Measurements from ENCODE around the gene GDAP1L1. TPM values are rescaled to one million over a fixed set of nuclear protein-coding genes. Genes with fewer than 3 reads are reported as not detected.

Gene GDAP1L1
- total and polyA plus RNA-seq, 2 of the 4 experiments (the other 2 are of a cell fraction) = not detected

DNA sequence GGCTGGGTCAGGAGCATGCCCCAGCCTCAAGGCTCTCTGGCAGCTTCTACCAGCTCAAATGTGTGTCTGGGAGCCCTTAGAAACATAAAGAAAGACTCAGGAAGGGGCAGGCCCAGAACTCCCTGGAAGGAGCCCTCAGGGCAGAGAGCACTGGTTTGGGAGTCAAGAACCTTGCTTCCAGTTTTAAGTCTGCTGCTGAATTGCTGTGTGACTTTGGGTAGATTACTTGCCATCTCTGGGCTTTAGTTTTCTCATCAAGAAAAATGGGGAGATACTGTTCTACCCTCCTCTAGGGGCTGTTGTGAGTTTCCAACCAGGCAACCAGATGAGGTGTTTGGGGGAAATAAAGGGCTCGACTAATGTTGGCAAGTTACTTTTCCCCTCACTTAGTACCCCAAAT, 8.8 kb downstream of the GDAP1L1 start:
- Histone ChIP-seq H2BK5ac (ENCODE audit: low read depth, low read length, poor library complexity, severe bottlenecking) (no peak overlapping the region), H3K4me2 (ENCODE audit: low read depth, low read length) (no peak overlapping the region), H4K8ac (ENCODE audit: low read depth in 2 of 2, low read length in 2 of 2) (no peak overlapping the region), H2BK15ac (ENCODE audit: low read depth, low read length) (no peak overlapping the region), H4K20me1 (ENCODE audit: insufficient read depth, low read length) (no peaks in the 10 kb centered on the region), H3K23ac (ENCODE audit: low read depth, low read length) (no peak overlapping the region), H4K5ac (ENCODE audit: low read depth, low read length) (no peak overlapping the region), H3K14ac (replicated peaks; ENCODE audit: low read depth, low read length) (no peak overlapping the region), H3K4me3 (ENCODE audit: insufficient read depth, low read depth, low read length) (no peak overlapping the region), H3K4ac (ENCODE audit: low read depth, low read length) (no peak overlapping the region), H3K9me3 (ENCODE audit: control insufficient read depth, insufficient read depth, low read length) (no peaks in the 10 kb centered on the region), H3K79me1 (ENCODE audit: low read depth in 1 of 2, low read length in 2 of 2) (no peaks in the 10 kb centered on the region), H2AFZ (replicated peaks; ENCODE audit: low read length, poor library complexity) (no peak overlapping the region), H3K4me1 (ENCODE audit: control insufficient read depth, insufficient read depth, low read length) (no peaks in the 10 kb centered on the region), H3K36me3 (ENCODE audit: control insufficient read depth, insufficient read depth, low read length) (no peaks in the 10 kb centered on the region), H2AK5ac (ENCODE audit: low read depth, low read length) (no peak overlapping the region), H2BK20ac (ENCODE audit: low read depth, low read length) (no peak overlapping the region), H3K56ac (ENCODE audit: extremely low read depth, insufficient read depth, low read length) (no peak overlapping the region), H2BK120ac (ENCODE audit: low read depth, low read length) (no peak overlapping the region), H3K27me3 (ENCODE audit: control insufficient read depth, insufficient read depth, low read length) (peaks cover 5% of the 10 kb centered on the region; the same call in 1 of the 2 replicates), H3K9ac (ENCODE audit: low read depth, low read length) (no peak overlapping the region), H3K9me1 (ENCODE audit: insufficient read depth, low read length) (no peaks in the 10 kb centered on the region), H3K18ac (ENCODE audit: low read depth, low read length) (no peak overlapping the region), H3K27ac (ENCODE audit: insufficient read depth, low read length) (no peak overlapping the region), H2AK9ac (replicated peaks; ENCODE audit: low read depth, low read length, poor library complexity) (no peak overlapping the region), H4K91ac (ENCODE audit: insufficient read depth, low read depth, low read length) (no peak overlapping the region)
- no peak for DNase-seq
- intact Hi-C loops (cut with micrococcal nuclease) (no loop called here), in situ Hi-C loops (cut with MboI; ENCODE audit: low sequenced_read_pairs) (no loop called here), dilution Hi-C loops (cut with HindIII; ENCODE audit: low sequenced_read_pairs, unreplicated experiment) (no loop called here)
- POLR2A ChIA-PET (ENCODE audit: unreplicated experiment) = interaction anchor here (0.6 kb wide), 1 partner anchor 9 kb away, joined by 3 read pairs; the partner anchor contains the start of gene GDAP1L1
- TF ChIP-seq, protein P1, sequence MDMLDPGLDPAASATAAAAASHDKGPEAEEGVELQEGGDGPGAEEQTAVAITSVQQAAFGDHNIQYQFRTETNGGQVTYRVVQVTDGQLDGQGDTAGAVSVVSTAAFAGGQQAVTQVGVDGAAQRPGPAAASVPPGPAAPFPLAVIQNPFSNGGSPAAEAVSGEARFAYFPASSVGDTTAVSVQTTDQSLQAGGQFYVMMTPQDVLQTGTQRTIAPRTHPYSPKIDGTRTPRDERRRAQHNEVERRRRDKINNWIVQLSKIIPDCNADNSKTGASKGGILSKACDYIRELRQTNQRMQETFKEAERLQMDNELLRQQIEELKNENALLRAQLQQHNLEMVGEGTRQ (IDR thresholded peaks at IDR 0.05; ENCODE audit: low read depth, low read length) = no peak
- no peak for TF ChIP-seq MAFK (IDR thresholded peaks at IDR 0.05; ENCODE audit: low read depth, low read length)
- ATAC-seq (ENCODE audit: low read depth) = no peak
- no TSS peak for BruUV-seq (replicated peaks)
- CTCF ChIA-PET = no interaction called here
- WGBS, 2 experiments (ENCODE audit: extremely low coverage in 2 of 2, insufficient read length in 1 of 2) = no CpG with 5 or more reads among the region's 1 CpG
